ENCODE data around the gene TEX13B.

Gene TEX13B

DNA sequence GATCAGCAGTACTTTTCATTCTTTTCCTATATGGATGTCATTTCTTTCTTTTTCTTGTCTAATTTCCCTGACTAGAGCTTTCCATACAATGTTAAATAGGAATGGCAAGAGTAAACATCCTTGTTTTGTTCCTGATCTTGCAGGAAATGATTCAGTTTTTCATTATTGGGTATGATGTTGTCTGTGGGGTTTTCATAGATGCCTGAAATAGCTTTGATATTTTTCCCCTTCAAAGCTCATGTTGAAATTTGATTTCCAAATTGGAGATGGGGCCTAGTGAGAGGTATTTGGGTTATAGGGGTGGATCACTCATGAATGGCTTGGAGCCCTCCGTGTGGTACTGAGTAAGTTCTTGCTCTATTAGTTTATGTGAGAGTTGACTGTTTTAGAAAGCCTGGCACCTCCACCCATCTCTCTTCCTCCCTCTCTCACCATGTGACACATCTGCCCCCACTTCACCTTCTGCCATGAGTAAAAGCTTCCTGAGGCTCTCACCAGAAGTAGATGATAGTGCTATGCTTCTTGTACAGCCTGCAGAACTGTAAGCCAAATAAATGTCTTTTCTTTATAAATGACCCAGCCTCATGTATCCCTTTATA lies 40.4 kb upstream of the TEX13B start:
- intact Hi-C loops (cut with DNase I; ENCODE audit: low total_unique reads) = no loop called here
- Histone ChIP-seq H3K4me1 (no peaks in the 10 kb centered on the region), H3K27ac (no peak overlapping the region), H3K9me3 (no peaks in the 10 kb centered on the region), H3K4me3 (no peak overlapping the region), H3K27me3 (no peaks in the 10 kb centered on the region), H3K36me3 (no peaks in the 10 kb centered on the region)
- TF ChIP-seq, protein P1, sequence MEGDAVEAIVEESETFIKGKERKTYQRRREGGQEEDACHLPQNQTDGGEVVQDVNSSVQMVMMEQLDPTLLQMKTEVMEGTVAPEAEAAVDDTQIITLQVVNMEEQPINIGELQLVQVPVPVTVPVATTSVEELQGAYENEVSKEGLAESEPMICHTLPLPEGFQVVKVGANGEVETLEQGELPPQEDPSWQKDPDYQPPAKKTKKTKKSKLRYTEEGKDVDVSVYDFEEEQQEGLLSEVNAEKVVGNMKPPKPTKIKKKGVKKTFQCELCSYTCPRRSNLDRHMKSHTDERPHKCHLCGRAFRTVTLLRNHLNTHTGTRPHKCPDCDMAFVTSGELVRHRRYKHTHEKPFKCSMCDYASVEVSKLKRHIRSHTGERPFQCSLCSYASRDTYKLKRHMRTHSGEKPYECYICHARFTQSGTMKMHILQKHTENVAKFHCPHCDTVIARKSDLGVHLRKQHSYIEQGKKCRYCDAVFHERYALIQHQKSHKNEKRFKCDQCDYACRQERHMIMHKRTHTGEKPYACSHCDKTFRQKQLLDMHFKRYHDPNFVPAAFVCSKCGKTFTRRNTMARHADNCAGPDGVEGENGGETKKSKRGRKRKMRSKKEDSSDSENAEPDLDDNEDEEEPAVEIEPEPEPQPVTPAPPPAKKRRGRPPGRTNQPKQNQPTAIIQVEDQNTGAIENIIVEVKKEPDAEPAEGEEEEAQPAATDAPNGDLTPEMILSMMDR (IDR thresholded peaks at IDR 0.05) = no peak
- DNase-seq = no peak

DNA sequence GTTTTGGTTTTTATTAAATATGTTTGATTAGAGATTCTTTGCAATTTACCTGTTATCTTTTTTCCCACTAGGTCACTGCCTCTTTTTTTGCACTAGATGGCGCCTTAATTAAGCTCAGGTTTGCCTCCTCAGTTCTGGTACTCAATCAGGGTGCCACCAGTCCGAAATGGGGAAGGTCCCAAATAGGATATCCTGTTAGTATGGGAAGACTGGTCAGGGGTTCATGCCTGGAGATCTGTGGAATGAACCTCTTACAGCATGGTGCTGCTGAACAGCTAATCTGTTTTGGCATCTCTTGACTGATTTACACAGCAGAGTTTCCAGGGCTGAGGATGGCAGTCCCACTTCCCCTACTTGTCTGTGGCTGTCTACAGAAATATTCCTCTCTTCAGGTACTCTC lies 38.5 kb upstream of the TEX13B start:
- Histone ChIP-seq H3K9me3 (no peaks in the 10 kb centered on the region), H3K27me3 (no peaks in the 10 kb centered on the region), H3K27ac (no peak overlapping the region), H3K4me3 (no peak overlapping the region), H3K36me3 (no peaks in the 10 kb centered on the region), H3K4me1 (no peaks in the 10 kb centered on the region)
- TF ChIP-seq, protein P1 (IDR thresholded peaks at IDR 0.05) = no peak
- no peak for DNase-seq
- intact Hi-C loops (cut with DNase I; ENCODE audit: low total_unique reads) = no loop called here

DNA sequence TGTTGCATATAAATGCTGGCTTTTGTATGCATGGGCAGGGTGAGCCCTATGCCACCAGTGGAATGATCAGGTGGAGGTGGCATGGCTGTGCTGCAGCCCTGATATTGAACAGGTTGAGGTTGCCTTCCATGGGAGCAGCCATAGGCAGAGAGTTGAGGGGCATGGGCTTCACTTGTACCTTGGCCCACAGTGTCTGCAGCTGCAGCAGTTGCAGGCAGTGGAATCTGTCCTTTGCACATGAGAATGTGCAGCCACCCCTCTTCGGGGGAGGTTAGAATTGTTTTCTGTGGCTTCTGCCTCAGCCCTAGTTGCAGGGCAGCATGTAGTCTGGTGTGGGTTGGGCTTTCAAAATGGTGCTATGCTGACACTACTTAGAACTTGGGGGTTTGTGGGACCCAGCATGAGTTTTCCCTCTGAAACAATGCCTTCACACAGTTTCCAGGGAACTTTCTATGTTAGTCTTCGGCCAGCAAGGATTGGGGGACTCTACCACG lies 37.3 kb upstream of the TEX13B start:
- H3K4me1 ChIP-seq = no peaks in the 10 kb centered on the region
- TF ChIP-seq, protein P1 (IDR thresholded peaks at IDR 0.05) = no peak
- intact Hi-C loops (cut with DNase I; ENCODE audit: low total_unique reads) = no loop called here
- H3K27me3 ChIP-seq = no peaks in the 10 kb centered on the region
- no peaks in the 10 kb centered on the region for H3K9me3 ChIP-seq
- no peak for DNase-seq
- H3K27ac ChIP-seq = no peak overlapping the region
- H3K36me3 ChIP-seq = no peaks in the 10 kb centered on the region
- H3K4me3 ChIP-seq = no peak overlapping the region

DNA sequence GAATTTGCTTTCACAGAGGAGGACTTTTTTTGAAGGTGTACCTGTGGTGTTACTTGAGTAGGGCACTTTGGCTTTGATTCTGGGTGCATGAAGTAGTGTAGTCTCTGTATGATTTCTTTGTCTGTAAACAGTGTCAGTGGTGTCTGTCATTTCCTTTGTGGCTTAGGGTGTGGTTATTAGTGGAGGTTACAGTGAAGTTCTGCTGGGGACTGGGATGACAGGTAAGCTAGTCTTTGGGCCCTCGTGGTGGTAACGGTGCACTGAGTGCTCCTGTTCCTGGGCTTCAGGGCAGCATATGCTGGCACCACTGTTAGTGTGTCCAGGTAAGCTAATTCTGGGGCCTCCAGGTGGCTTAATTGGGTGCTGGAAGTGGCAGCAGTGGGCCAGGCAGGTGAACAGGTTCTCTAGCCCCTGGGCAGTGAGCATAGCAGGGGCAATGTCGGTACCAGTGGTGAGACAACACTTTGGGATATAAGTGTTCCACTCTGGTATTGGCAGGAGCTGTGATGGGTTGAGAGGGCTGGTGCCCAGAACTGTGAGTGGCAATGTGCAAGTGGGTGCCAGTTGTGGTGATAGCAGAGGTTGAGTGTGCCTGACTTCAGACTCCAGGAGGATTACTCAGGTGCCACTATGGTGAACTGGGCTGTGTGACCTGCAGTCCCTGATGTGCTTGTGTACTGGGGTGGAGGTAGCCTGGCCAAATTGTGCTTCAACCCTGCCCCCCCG lies 36.6 kb upstream of the TEX13B start:
- H3K9me3 ChIP-seq = peaks cover 0 to 6% (median 0%) of the 10 kb centered on the region in 3 donors
- no peaks in the 10 kb centered on the region for H3K27me3 ChIP-seq
- no peak overlapping the region for H3K27ac ChIP-seq
- intact Hi-C loops (cut with DNase I; ENCODE audit: low total_unique reads) = no loop called here
- DNase-seq = no peak
- H3K4me1 ChIP-seq = no peaks in the 10 kb centered on the region
- no peaks in the 10 kb centered on the region for H3K36me3 ChIP-seq
- TF ChIP-seq, protein P1 (IDR thresholded peaks at IDR 0.05) = no peak
- H3K4me3 ChIP-seq = no peak overlapping the region

DNA sequence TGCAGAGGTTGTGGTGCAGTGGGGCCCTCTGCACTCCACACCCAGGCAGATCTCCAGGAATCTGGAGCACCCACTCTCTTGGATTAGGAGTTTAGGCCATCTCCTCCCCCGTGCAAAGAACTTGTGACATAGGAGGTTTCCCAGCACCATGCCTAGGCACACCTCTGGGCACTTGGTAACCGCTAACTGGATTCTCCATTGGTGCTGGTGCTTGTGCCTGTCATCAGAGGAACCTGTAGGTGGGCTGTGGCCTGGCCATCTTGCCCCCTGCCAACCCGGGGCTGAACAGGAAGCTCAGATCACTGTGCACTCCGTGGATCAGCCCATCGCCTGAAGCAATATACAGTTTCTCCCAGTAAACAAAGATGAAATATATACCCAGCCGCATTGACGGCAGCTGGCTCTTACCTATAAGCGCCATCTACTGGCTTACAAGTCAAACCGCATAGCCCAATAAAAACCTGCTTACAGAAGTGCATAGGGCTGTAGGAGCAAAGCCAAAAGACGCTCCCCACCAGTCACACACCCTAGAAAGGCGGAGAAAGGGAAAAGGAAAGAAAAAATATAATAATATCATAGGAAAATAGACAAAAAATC lies 19.1 kb upstream of the TEX13B start:
- intact Hi-C loops (cut with DNase I; ENCODE audit: low total_unique reads) = no loop called here
- DNase-seq = no peak
- Histone ChIP-seq H3K36me3 (no peaks in the 10 kb centered on the region), H3K27me3 (no peaks in the 10 kb centered on the region), H3K9me3 (no peaks in the 10 kb centered on the region), H3K4me1 (no peaks in the 10 kb centered on the region), H3K4me3 (no peak overlapping the region), H3K27ac (no peak overlapping the region)
- TF ChIP-seq, protein P1 (IDR thresholded peaks at IDR 0.05) = no peak

All from tibial artery (tissue), 4 donors.